Chondrocyte (in vitro differentiated cells): ENCODE results near the gene TRIM22. TPM values are rescaled to one million over a fixed set of nuclear protein-coding genes. Genes with fewer than 3 reads are reported as not detected.
"Not testable (repeated sequence)": the region's sequence is repeated elsewhere in the genome, so short reads cannot be mapped to it uniquely, and the experiment has no call there.

Experiments used
- DNase-seq: peaks from one replicate; pipeline ENCODE4 v3.0.0; 2021; ENCODE audit warnings: mixed read lengths, low spot score
- H3K27ac Mint-ChIP-seq: one replicate; pipeline ENCODE4 v1.8.0; 2021; ENCODE audit warnings: mild to moderate bottlenecking, moderate library complexity, mixed read lengths; ENCODE audit not compliant: unreplicated experiment
- H3K27me3 Mint-ChIP-seq: 2 replicates; pipeline ENCODE4 v1.8.0; 2021; ENCODE audit warnings: low read depth, mixed read lengths
- H3K36me3 Mint-ChIP-seq: 2 replicates; pipeline ENCODE4 v1.8.0; 2021; ENCODE audit warnings: low read depth, mixed read lengths
- H3K4me1 Mint-ChIP-seq: 2 replicates; pipeline ENCODE4 v1.8.0; 2021; ENCODE audit warnings: low read depth, mild to moderate bottlenecking, mixed read lengths
- H3K4me3 Mint-ChIP-seq: one replicate; pipeline ENCODE4 v1.8.0; 2021; ENCODE audit warnings: mild to moderate bottlenecking, moderate library complexity, mixed read lengths; ENCODE audit not compliant: unreplicated experiment
- H3K9me3 Mint-ChIP-seq: 2 replicates; pipeline ENCODE4 v1.8.0; 2021; ENCODE audit warnings: low read depth, mixed read lengths
- total RNA-seq: library from RNA; stranded (reverse); gene quantifications from 3 replicates; pipeline ENCODE4 v1.2.1, GENCODE V29; 2021
- TF ChIP-seq, protein P1 (sequence below): fragments of 200-600 bp; sonication (generic); IDR thresholded peaks from 2 replicates; pipeline ENCODE4 v1.5.0; 2021; ENCODE audit warnings: antibody characterized with exemption, mild to moderate bottlenecking, moderate library complexity

TRIM22 gene
- total RNA-seq, 1 donor from 2014 or later = 94.7 TPM

GRCh38 chr11:5671831-5672230, 17.8 kb upstream of the TRIM22 start:
- peak overlapping the region; percentile 77 for H3K27ac Mint-ChIP-seq
- TF ChIP-seq, protein P1, sequence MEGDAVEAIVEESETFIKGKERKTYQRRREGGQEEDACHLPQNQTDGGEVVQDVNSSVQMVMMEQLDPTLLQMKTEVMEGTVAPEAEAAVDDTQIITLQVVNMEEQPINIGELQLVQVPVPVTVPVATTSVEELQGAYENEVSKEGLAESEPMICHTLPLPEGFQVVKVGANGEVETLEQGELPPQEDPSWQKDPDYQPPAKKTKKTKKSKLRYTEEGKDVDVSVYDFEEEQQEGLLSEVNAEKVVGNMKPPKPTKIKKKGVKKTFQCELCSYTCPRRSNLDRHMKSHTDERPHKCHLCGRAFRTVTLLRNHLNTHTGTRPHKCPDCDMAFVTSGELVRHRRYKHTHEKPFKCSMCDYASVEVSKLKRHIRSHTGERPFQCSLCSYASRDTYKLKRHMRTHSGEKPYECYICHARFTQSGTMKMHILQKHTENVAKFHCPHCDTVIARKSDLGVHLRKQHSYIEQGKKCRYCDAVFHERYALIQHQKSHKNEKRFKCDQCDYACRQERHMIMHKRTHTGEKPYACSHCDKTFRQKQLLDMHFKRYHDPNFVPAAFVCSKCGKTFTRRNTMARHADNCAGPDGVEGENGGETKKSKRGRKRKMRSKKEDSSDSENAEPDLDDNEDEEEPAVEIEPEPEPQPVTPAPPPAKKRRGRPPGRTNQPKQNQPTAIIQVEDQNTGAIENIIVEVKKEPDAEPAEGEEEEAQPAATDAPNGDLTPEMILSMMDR = no peak
- H3K4me3 Mint-ChIP-seq = no peak overlapping the region
- peaks cover 18% of the 10 kb centered on the region for H3K4me1 Mint-ChIP-seq
- no peaks in the 10 kb centered on the region for H3K27me3 Mint-ChIP-seq
- peaks cover 4% of the 10 kb centered on the region for H3K9me3 Mint-ChIP-seq
- no peak for DNase-seq
- H3K36me3 Mint-ChIP-seq = peaks cover 32% of the 10 kb centered on the region

- Mint-ChIP-seq H3K9me3 (peaks cover 6% of the 10 kb centered on the region), H3K27ac (no peak overlapping the region), H3K36me3 (peaks cover 38% of the 10 kb centered on the region), H3K4me1 (peaks cover 18% of the 10 kb centered on the region), H3K4me3 (no peak overlapping the region), H3K27me3 (no peaks in the 10 kb centered on the region)
- TF ChIP-seq, protein P1 = no peak
- DNase-seq = no peak
Observed at GRCh38 chr11:5674391-5674790, 15.2 kb upstream of the TRIM22 start.

GRCh38 chr11:5679811-5680210, 9.8 kb upstream of the TRIM22 start:
- H3K4me3 Mint-ChIP-seq = no peak overlapping the region
- no peak overlapping the region for H3K27ac Mint-ChIP-seq
- peaks cover 29% of the 10 kb centered on the region for H3K4me1 Mint-ChIP-seq
- TF ChIP-seq, protein P1 = no peak
- H3K27me3 Mint-ChIP-seq = no peaks in the 10 kb centered on the region
- H3K36me3 Mint-ChIP-seq = peaks cover 29% of the 10 kb centered on the region
- DNase-seq = no peak
- H3K9me3 Mint-ChIP-seq = peaks cover 2% of the 10 kb centered on the region

DNA sequence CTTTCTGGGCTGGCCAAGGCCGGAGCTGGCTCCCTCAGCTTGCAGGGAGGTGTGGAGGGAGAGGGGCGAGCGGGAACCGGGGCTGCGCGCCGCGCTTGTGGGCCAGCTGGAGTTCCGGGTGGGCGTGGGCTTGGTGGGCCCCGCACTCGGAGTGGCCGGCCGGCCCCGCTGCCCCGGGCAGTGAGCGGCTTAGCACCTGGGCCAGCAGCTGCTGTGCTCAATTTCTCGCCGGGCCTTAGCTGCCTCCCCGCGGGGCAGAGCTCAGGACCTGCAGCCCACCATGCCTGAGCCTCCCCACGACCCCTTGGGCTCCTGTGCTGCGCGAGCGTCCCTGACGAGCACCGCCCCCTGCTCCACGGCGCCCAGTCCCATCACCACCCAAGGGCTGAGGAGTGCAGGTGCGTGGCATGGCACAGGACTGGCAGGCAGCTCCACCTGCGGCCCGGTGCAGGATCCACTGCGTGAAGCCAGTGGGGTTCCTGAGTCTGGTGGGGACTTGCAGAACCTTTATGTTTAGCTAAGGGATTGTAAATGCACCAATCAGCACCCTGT, 6.6 kb upstream of the TRIM22 start:
- H3K27ac Mint-ChIP-seq = not testable (repeated sequence)
- Mint-ChIP-seq H3K36me3 (peaks cover 19% of the 10 kb centered on the region), H3K4me1 (peaks cover 38% of the 10 kb centered on the region)

DNA sequence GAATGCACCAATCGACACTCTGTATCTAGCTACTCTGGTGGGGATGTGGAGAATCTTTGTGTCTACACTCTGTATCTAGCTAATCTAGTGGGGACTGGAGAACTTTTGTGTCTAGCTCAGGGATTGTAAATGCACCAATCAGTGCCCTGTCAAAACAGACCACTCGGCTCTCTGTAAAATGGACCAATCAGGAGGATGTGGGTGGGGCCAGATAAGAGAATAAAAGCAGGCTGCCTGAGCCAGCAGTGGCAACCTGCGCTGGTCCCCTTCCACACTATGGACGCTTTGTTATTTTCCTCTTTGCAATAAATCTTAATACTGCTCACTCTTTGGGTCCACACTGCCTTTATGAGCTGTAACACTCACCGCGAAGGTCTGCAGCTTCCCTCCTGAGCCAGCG, 6.0 kb upstream of the TRIM22 start:
- not testable (repeated sequence) for DNase-seq, H3K9me3 Mint-ChIP-seq, H3K27me3 Mint-ChIP-seq
- Mint-ChIP-seq H3K36me3 (peaks cover 13% of the 10 kb centered on the region), H3K4me3 (peak overlapping the region; percentile 85), H3K27ac (peak overlapping the region; percentile 99), H3K4me1 (peaks cover 38% of the 10 kb centered on the region)

More for the DNA sequence above, 6.6 kb upstream of the TRIM22 start:
- H3K4me3 Mint-ChIP-seq, H3K9me3 Mint-ChIP-seq, H3K27me3 Mint-ChIP-seq, DNase-seq: not testable (repeated sequence)

GRCh38 chr11:5684036-5684645, 5.4 kb upstream of the TRIM22 start:
- H3K9me3 Mint-ChIP-seq = no peaks in the 10 kb centered on the region
- H3K27ac Mint-ChIP-seq = peak overlapping the region; percentile 99
- H3K27me3 Mint-ChIP-seq = no peaks in the 10 kb centered on the region
- no peak for DNase-seq
- H3K4me3 Mint-ChIP-seq = peak overlapping the region; percentile 85
- H3K4me1 Mint-ChIP-seq = peaks cover 43% of the 10 kb centered on the region
- TF ChIP-seq, protein P1 = no peak
- H3K36me3 Mint-ChIP-seq = peaks cover 9% of the 10 kb centered on the region
